Right renal pelvis (tissue), 4 donors: Measurements from ENCODE around the gene GPR6. TPM values are rescaled to one million over a fixed set of nuclear protein-coding genes. Genes with fewer than 3 reads are reported as not detected.

Source experiments
- DNase-seq, 4 donors: peaks; one replicate each; pipeline ENCODE4 v3.0.0-alpha.2; 2013; ENCODE audit warnings: low read depth in 4 of 4, low spot score in 3 of 4, missing footprints in 1 of 4
- polyA plus RNA-seq, 4 donors: library from polyadenylated mRNA; unstranded; fragments of 120-200 nt; gene quantifications; one replicate each; pipeline ENCODE4 v1.2.1, GENCODE V29; 2013; ENCODE audit not compliant: insufficient read length in 4 of 4

GPR6 gene
- polyA plus RNA-seq, 4 donors, result not detected

- no peak for DNase-seq
Observed at GRCh38 chr6:109998159-109998785, 20.2 kb downstream of the GPR6 start.

- DNase-seq, result no peak
Observed at GRCh38 chr6:109999740-110000139, 21.6 kb downstream of the GPR6 start.

GRCh38 chr6:110002676-110003075 is 24.6 kb downstream of the GPR6 start:
- DNase-seq, result no peak

- DNase-seq, result no peak
Observed at GRCh38 chr6:110013386-110013785, 35.3 kb downstream of the GPR6 start.

- DNase-seq, result no peak
Observed at GRCh38 chr6:110015206-110015605, 37.1 kb downstream of the GPR6 start.

GRCh38 chr6:110017306-110017705 is 39.2 kb downstream of the GPR6 start:
- DNase-seq, result no peak

GRCh38 chr6:110017946-110018345 is 39.8 kb downstream of the GPR6 start:
- no peak for DNase-seq

- DNase-seq, result no peak
Observed at GRCh38 chr6:110018486-110018885, 40.4 kb downstream of the GPR6 start.

- no peak for DNase-seq
Observed at GRCh38 chr6:110020888-110021287, 42.8 kb downstream of the GPR6 start.

GRCh38 chr6:110029144-110029543 is 51.0 kb downstream of the GPR6 start:
- DNase-seq, result no peak

Other genes with a start within 250 kb of the GPR6 start
- gene WASF1, start 201.4 kb downstream of the GPR6 start, polyA plus RNA-seq, result 10 to 100 TPM; 47.1 to 63.6 (median 56.3) TPM
- 10 to 100 TPM; 28.3 to 37.0 (median 33.0) TPM for gene CDC40, start 202.1 kb downstream of the GPR6 start, polyA plus RNA-seq